Endothelial cell (in vitro differentiated cells): Measurements from ENCODE around the gene TCN2. TPM values are rescaled to one million over a fixed set of nuclear protein-coding genes. Genes with fewer than 3 reads are reported as not detected.
A peak's percentile ranks its signal among the peaks of the same experiment; 100 is the strongest.

Source experiments
- DNase-seq: peaks from one replicate; pipeline ENCODE4 v3.0.0; 2021; ENCODE audit warnings: low spot score
- H3K27ac Mint-ChIP-seq: one replicate; pipeline ENCODE4 v1.8.0; 2021; ENCODE audit warnings: mixed read lengths, inconsistent platforms; ENCODE audit not compliant: unreplicated experiment
- H3K27me3 Mint-ChIP-seq: one replicate; pipeline ENCODE4 v1.8.0; 2021; ENCODE audit warnings: mild to moderate bottlenecking, moderate library complexity, mixed read lengths, inconsistent platforms; ENCODE audit not compliant: unreplicated experiment
- H3K36me3 Mint-ChIP-seq: one replicate; pipeline ENCODE4 v1.8.0; 2021; ENCODE audit warnings: mild to moderate bottlenecking, low read depth, mixed read lengths, inconsistent platforms; ENCODE audit not compliant: unreplicated experiment
- H3K4me1 Mint-ChIP-seq: one replicate; pipeline ENCODE4 v1.8.0; 2021; ENCODE audit warnings: mild to moderate bottlenecking, mixed read lengths, inconsistent platforms; ENCODE audit not compliant: unreplicated experiment
- H3K4me3 Mint-ChIP-seq: one replicate; pipeline ENCODE4 v1.8.0; 2021; ENCODE audit warnings: mild to moderate bottlenecking, mixed read lengths, inconsistent platforms; ENCODE audit not compliant: unreplicated experiment
- H3K9me3 Mint-ChIP-seq: one replicate; pipeline ENCODE4 v1.8.0; 2021; ENCODE audit warnings: mixed read lengths, inconsistent platforms; ENCODE audit not compliant: unreplicated experiment
- CTCF ChIP-seq: fragments of 200-600 bp; sonication (generic); IDR thresholded peaks from one replicate; pipeline ENCODE4 v1.5.0; 2021; ENCODE audit warnings: antibody characterized with exemption; ENCODE audit not compliant: unreplicated experiment
- total RNA-seq: library from RNA; stranded (reverse); fragmentation: NEBNext Ultra II Directional; extraction: Animal tissue kit (Norgen Biotek cat#: 25700); gene quantifications from one replicate; pipeline ENCODE4 v1.2.1, GENCODE V29; 2021; ENCODE audit not compliant: unreplicated experiment

TCN2 gene
- total RNA-seq, 1 donor from 2014 or later = 59.5 TPM

- peaks cover 10% of the 10 kb centered on the region for H3K27me3 Mint-ChIP-seq
- no peak for TF ChIP-seq CTCF
- peaks cover 5% of the 10 kb centered on the region for H3K36me3 Mint-ChIP-seq
- peaks cover 7% of the 10 kb centered on the region for H3K4me1 Mint-ChIP-seq
- no peak overlapping the region for H3K4me3 Mint-ChIP-seq
- H3K9me3 Mint-ChIP-seq = no peaks in the 10 kb centered on the region
- H3K27ac Mint-ChIP-seq = no peak overlapping the region
- DNase-seq = no peak
Observed at GRCh38 chr22:30640361-30640760, 33.4 kb downstream of the TCN2 start.

GRCh38 chr22:30640839-30641430 lies 34.0 kb downstream of the TCN2 start:
- H3K27ac Mint-ChIP-seq = no peak overlapping the region
- no peaks in the 10 kb centered on the region for H3K9me3 Mint-ChIP-seq
- H3K27me3 Mint-ChIP-seq = peaks cover 9% of the 10 kb centered on the region
- TF ChIP-seq CTCF = no peak
- peaks cover 5% of the 10 kb centered on the region for H3K36me3 Mint-ChIP-seq
- no peak overlapping the region for H3K4me3 Mint-ChIP-seq
- no peak for DNase-seq
- H3K4me1 Mint-ChIP-seq = peaks cover 6% of the 10 kb centered on the region

GRCh38 chr22:30643055-30643875 lies 36.3 kb downstream of the TCN2 start:
- DNase-seq = no peak
- Mint-ChIP-seq H3K9me3 (no peaks in the 10 kb centered on the region), H3K4me1 (no peaks in the 10 kb centered on the region), H3K4me3 (peak overlapping the region; percentile 54), H3K27ac (no peak overlapping the region), H3K36me3 (peaks cover 5% of the 10 kb centered on the region), H3K27me3 (peaks cover 6% of the 10 kb centered on the region)
- TF ChIP-seq CTCF = no peak

DNA sequence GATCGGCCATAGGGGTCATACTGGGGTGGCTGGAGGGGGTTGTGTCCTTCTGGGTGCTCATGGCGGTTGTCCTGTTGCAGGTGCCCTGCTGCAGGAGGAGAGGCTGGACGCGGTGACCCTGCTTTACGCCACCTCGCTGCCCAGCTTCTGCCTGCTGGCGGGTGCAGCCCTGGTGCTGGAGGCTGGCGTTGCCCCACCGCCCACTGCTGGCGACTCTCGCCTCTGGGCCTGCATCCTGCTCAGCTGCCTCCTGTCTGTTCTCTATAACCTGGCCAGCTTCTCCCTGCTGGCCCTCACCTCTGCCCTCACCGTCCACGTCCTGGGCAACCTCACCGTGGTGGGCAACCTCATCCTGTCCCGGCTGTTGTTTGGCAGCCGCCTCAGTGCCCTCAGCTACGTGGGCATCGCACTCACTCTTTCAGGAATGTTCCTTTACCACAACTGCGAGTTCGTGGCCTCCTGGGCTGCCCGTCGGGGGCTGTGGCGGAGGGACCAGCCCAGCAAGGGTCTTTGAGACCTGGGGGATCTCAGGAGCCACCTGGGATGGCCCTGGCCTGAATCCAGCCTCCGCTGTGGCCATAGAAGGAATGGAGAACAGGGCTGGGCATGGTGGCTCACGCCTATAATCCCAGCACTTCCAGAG lies 39.7 kb downstream of the TCN2 start:
- no peaks in the 10 kb centered on the region for H3K9me3 Mint-ChIP-seq
- peaks cover 5% of the 10 kb centered on the region for H3K36me3 Mint-ChIP-seq
- TF ChIP-seq CTCF = no peak
- H3K4me1 Mint-ChIP-seq = peaks cover 3% of the 10 kb centered on the region
- DNase-seq = no peak
- no peak overlapping the region for H3K4me3 Mint-ChIP-seq
- H3K27ac Mint-ChIP-seq = no peak overlapping the region
- peaks cover 9% of the 10 kb centered on the region for H3K27me3 Mint-ChIP-seq
